ENCODE data around the gene KIF16B. TPM values are rescaled to one million over a fixed set of nuclear protein-coding genes. Genes with fewer than 3 reads are reported as not detected.

Gene KIF16B
- total and polyA plus RNA-seq, 2 experiments from 2014 or later: 6.5 to 11.1 TPM

- no peak overlapping the region for H3K27ac ChIP-seq (ENCODE audit: low read depth)
- H4K20me1 ChIP-seq (replicated peaks; ENCODE audit: insufficient read depth): no peaks in the 10 kb centered on the region
- no peak overlapping the region for H3K4me3 ChIP-seq
- no peak overlapping the region for H3K4me2 ChIP-seq
- H3K79me2 ChIP-seq (replicated peaks; ENCODE audit: insufficient read depth): no peaks in the 10 kb centered on the region
- H3K4me1 ChIP-seq (ENCODE audit: insufficient read depth): no peaks in the 10 kb centered on the region
- H3K36me3 Mint-ChIP-seq (ENCODE audit: low read depth): no peaks in the 10 kb centered on the region
- no peaks in the 10 kb centered on the region for H3K9me2 ChIP-seq (ENCODE audit: insufficient read depth)
- H3K4me3 Mint-ChIP-seq: no peak overlapping the region
- H3F3A ChIP-seq (replicated peaks; ENCODE audit: low read depth): no peaks in the 10 kb centered on the region
- ATAC-seq (no peak), DNase-seq (ENCODE audit: low spot score) (no peak)
- no peaks in the 10 kb centered on the region for H3K36me3 ChIP-seq (ENCODE audit: insufficient read depth)
- no peaks in the 10 kb centered on the region for H3K4me1 Mint-ChIP-seq
- no peak overlapping the region for H3K27ac Mint-ChIP-seq
- TF ChIP-seq ZNF462 (CRISPR knock-in tag; IDR thresholded peaks at IDR 0.05) (no peak), NANOG (IDR thresholded peaks at IDR 0.05; ENCODE audit: borderline replicate concordance) (no peak), ETS1 (IDR thresholded peaks at IDR 0.05) (no peak), ZNF331 (CRISPR knock-in tag; IDR thresholded peaks at IDR 0.05; ENCODE audit: low read depth) (no peak), CREB1 (CRISPR knock-in tag; IDR thresholded peaks at IDR 0.05; ENCODE audit: low read depth) (no peak), EZH2 (IDR thresholded peaks at IDR 0.05; ENCODE audit: low read depth, unreplicated experiment) (no peak), EZH2phosphoT487 (IDR thresholded peaks at IDR 0.05; ENCODE audit: unreplicated experiment) (no peak), STAT1 (IDR thresholded peaks at IDR 0.05; ENCODE audit: unreplicated experiment) (no peak), POLR2AphosphoS5 (IDR thresholded peaks at IDR 0.05; ENCODE audit: low read depth) (no peak), CTCF (conservative IDR thresholded peaks at IDR 0.05; ENCODE audit: low read depth in 2 of 2) (no peak), JUNB (IDR thresholded peaks at IDR 0.05; ENCODE audit: unreplicated experiment) (no peak), ZNF114 (CRISPR knock-in tag; IDR thresholded peaks at IDR 0.05) (no peak), REST (IDR thresholded peaks at IDR 0.05; ENCODE audit: unreplicated experiment) (no peak)
- no peak overlapping the region for H2AFZ ChIP-seq
- H3K27me3 ChIP-seq (ENCODE audit: insufficient read depth): no peaks in the 10 kb centered on the region
- no peaks in the 10 kb centered on the region; the same call in 2 of the 3 replicates for H3K9me3 Mint-ChIP-seq
- peaks cover 2% of the 10 kb centered on the region for H3K27me3 Mint-ChIP-seq (ENCODE audit: insufficient read depth, low read depth, poor library complexity)
These were observed 35.0 kb upstream of the KIF16B start for GRCh38 chr20:16608277-16608650.

Data from GM23338 (cell line).